GM23248 (cell line): ENCODE results near the gene SSUH2. TPM values are rescaled to one million over a fixed set of nuclear protein-coding genes. Genes with fewer than 3 reads are reported as not detected.

Experiments
- DNase-seq: peaks from one replicate; pipeline ENCODE4 v3.0.0-alpha.2; 2015
- H2AFZ ChIP-seq: fragments of 200-600 bp; sonication (generic); 2 replicates; pipeline ENCODE4 v1.6.1; 2016; ENCODE audit warnings: antibody characterized with exemption
- H3F3A ChIP-seq: fragments of 200-600 bp; sonication (generic); 2 replicates; pipeline ENCODE4 v1.6.1; 2016; ENCODE audit warnings: mild to moderate bottlenecking, antibody characterized with exemption, mixed run types; ENCODE audit not compliant: insufficient read depth
- H3K27ac ChIP-seq: fragments of 200-600 bp; sonication (generic); 2 replicates; pipeline ENCODE4 v1.5.1; 2016; ENCODE audit warnings: mild to moderate bottlenecking
- H3K27me3 ChIP-seq: fragments of 200-600 bp; sonication (generic); replicated peaks from 2 replicates; pipeline ENCODE4 v1.6.1; 2016; ENCODE audit warnings: mild to moderate bottlenecking; ENCODE audit not compliant: insufficient read depth
- H3K36me3 ChIP-seq: fragments of 200-600 bp; sonication (generic); 2 replicates; pipeline ENCODE4 v1.6.1; 2016; ENCODE audit warnings: low read depth, mild to moderate bottlenecking
- H3K4me1 ChIP-seq: fragments of 200-600 bp; sonication (generic); 2 replicates; pipeline ENCODE4 v1.6.1; 2016; ENCODE audit warnings: mild to moderate bottlenecking; ENCODE audit not compliant: insufficient read depth
- H3K4me2 ChIP-seq: fragments of 200-600 bp; sonication (generic); one replicate; pipeline ENCODE4 v1.6.1; 2016; ENCODE audit warnings: mild to moderate bottlenecking; ENCODE audit not compliant: unreplicated experiment
- H3K4me3 ChIP-seq: fragments of 200-600 bp; sonication (generic); 2 replicates; pipeline ENCODE4 v1.5.1; 2016; ENCODE audit warnings: mild to moderate bottlenecking
- H3K79me2 ChIP-seq: fragments of 200-600 bp; sonication (generic); 2 replicates; pipeline ENCODE4 v1.6.1; 2016; ENCODE audit warnings: mild to moderate bottlenecking; ENCODE audit not compliant: insufficient read depth
- H3K9ac ChIP-seq: fragments of 200-600 bp; sonication (generic); 2 replicates; pipeline ENCODE4 v1.6.1; 2016; ENCODE audit warnings: mild to moderate bottlenecking
- H3K9me2 ChIP-seq: fragments of 200-600 bp; sonication (generic); 2 replicates; pipeline ENCODE4 v1.6.1; 2016; ENCODE audit warnings: mixed run types, mild to moderate bottlenecking, moderate library complexity; ENCODE audit not compliant: insufficient read depth
- H3K9me3 ChIP-seq: fragments of 200-600 bp; sonication (generic); one replicate; pipeline ENCODE4 v1.6.1; 2017; ENCODE audit warnings: low read depth
- H4K20me1 ChIP-seq: fragments of 200-600 bp; sonication (generic); 2 replicates; pipeline ENCODE4 v1.6.0; 2016; ENCODE audit not compliant: insufficient read depth
- EZH2 ChIP-seq: fragments of 200-600 bp; sonication (generic); IDR thresholded peaks from 2 replicates; pipeline ENCODE4 v1.6.1; 2018; ENCODE audit warnings: antibody characterized with exemption, mild to moderate bottlenecking; ENCODE audit not compliant: insufficient read depth, poor library complexity, severe bottlenecking
- EZH2phosphoT487 ChIP-seq: fragments of 200-600 bp; sonication (generic); IDR thresholded peaks from 2 replicates; pipeline ENCODE4 v1.6.1; 2018; ENCODE audit warnings: antibody characterized with exemption, moderate library complexity, mild to moderate bottlenecking, low read depth; ENCODE audit not compliant: insufficient read depth
- WGBS, 2 experiments: methylation state at CpG; one replicate each; pipeline ENCODE4 v1.1.6; 2015 to 2017; ENCODE audit warnings: low lambda C conversion rate in 2 of 2, low coverage in 1 of 2; ENCODE audit errors: missing lambda C conversion rate in 2 of 2; 5-methylcytosine and 5-hydroxymethylcytosine counted together
- in situ Hi-C: fragments of 300-500 bp; cut with MboI; formaldehyde crosslinking; loops from 2 replicates; pipeline ENCODE4 v1.15.0; 2020
- polyA plus RNA-seq: library from polyadenylated mRNA; unstranded; fragments of >200 nt; fragmentation: Nextera tagmentation; extraction: Ambion mirVana; gene quantifications from 2 replicates; pipeline ENCODE4 v1.2.1, GENCODE V29; 2016
- total RNA-seq: library from RNA; depleted of rRNA; stranded (reverse); fragments of >200 nt; shearing (Covaris generic); gene quantifications from 2 replicates; pipeline ENCODE4 v1.2.3, GENCODE V29; 2014

Gene SSUH2
- total and polyA plus RNA-seq, 2 experiments from 2014 or later, result 0.18 to 0.76 TPM

- no peak overlapping the region for H3K4me3 ChIP-seq
- H3K9me2 ChIP-seq, result no peaks in the 10 kb centered on the region
- no peak overlapping the region for H3K27ac ChIP-seq
- DNase-seq, result no peak
- H3K4me1 ChIP-seq, result peaks cover 17% of the 10 kb centered on the region
- H3K9me3 ChIP-seq, result no peaks in the 10 kb centered on the region
- no peaks in the 10 kb centered on the region for H4K20me1 ChIP-seq
- no peak overlapping the region for H2AFZ ChIP-seq
- no peak overlapping the region for H3K9ac ChIP-seq
- H3F3A ChIP-seq, result no peaks in the 10 kb centered on the region
- no peaks in the 10 kb centered on the region for H3K36me3 ChIP-seq
- TF ChIP-seq EZH2 (no peak), EZH2phosphoT487 (no peak)
- no peaks in the 10 kb centered on the region for H3K79me2 ChIP-seq
- in situ Hi-C loops, result loop anchor here (5.0 kb wide), 1 partner anchor 166 kb away; no protein-coding TSS in a partner anchor
- no peaks in the 10 kb centered on the region for H3K27me3 ChIP-seq
- 83 to 85% methylated on average over 16 of the region's 16 CpGs for WGBS, 2 experiments
- no peak overlapping the region for H3K4me2 ChIP-seq
These were observed 36.4 kb downstream of the SSUH2 start for GRCh38 chr3:8608041-8608790.

GRCh38 chr3:8607234-8608040 is 37.2 kb downstream of the SSUH2 start:
- WGBS, 2 experiments, result 24 to 28% methylated on average over 7 of the region's 7 CpGs
- DNase-seq, result peak; percentile 82
- no peaks in the 10 kb centered on the region for H3K27me3 ChIP-seq
- in situ Hi-C loops, result loop anchor here (5.0 kb wide), 1 partner anchor 165 kb away; no protein-coding TSS in a partner anchor
- H3F3A ChIP-seq, result no peaks in the 10 kb centered on the region
- H3K9me2 ChIP-seq, result no peaks in the 10 kb centered on the region
- no peaks in the 10 kb centered on the region for H3K36me3 ChIP-seq
- H3K9me3 ChIP-seq, result no peaks in the 10 kb centered on the region
- peak overlapping the region; percentile 19 for H3K4me2 ChIP-seq
- H3K9ac ChIP-seq, result no peak overlapping the region
- no peaks in the 10 kb centered on the region for H3K79me2 ChIP-seq
- peaks cover 17% of the 10 kb centered on the region for H3K4me1 ChIP-seq
- no peak overlapping the region for H3K27ac ChIP-seq
- no peak overlapping the region for H2AFZ ChIP-seq
- H3K4me3 ChIP-seq, result no peak overlapping the region
- TF ChIP-seq EZH2 (no peak), EZH2phosphoT487 (no peak)
- H4K20me1 ChIP-seq, result no peaks in the 10 kb centered on the region

- peak overlapping the region; percentile 11; the same call in 1 of the 2 replicates for H3K9ac ChIP-seq
- in situ Hi-C loops, result loop anchor here (5.0 kb wide), 1 partner anchor 164 kb away; no protein-coding TSS in a partner anchor
- H3K36me3 ChIP-seq, result no peaks in the 10 kb centered on the region
- H4K20me1 ChIP-seq, result no peaks in the 10 kb centered on the region
- peaks cover 17% of the 10 kb centered on the region for H3K4me1 ChIP-seq
- H3F3A ChIP-seq, result no peaks in the 10 kb centered on the region
- 22 to 28% methylated on average over 7 of the region's 7 CpGs for WGBS, 2 experiments
- no peaks in the 10 kb centered on the region for H3K27me3 ChIP-seq
- no peaks in the 10 kb centered on the region for H3K79me2 ChIP-seq
- no peak overlapping the region for H3K4me3 ChIP-seq
- H3K4me2 ChIP-seq, result peak overlapping the region; percentile 19
- H3K27ac ChIP-seq, result no peak overlapping the region
- peak overlapping the region; percentile 7; the same call in 1 of the 2 replicates for H2AFZ ChIP-seq
- DNase-seq, result peak; percentile 47
- TF ChIP-seq EZH2 (no peak), EZH2phosphoT487 (no peak)
- no peaks in the 10 kb centered on the region for H3K9me2 ChIP-seq
- H3K9me3 ChIP-seq, result no peaks in the 10 kb centered on the region
These were observed 37.8 kb downstream of the SSUH2 start for GRCh38 chr3:8606701-8607231.

- Histone ChIP-seq H3K79me2 (no peaks in the 10 kb centered on the region), H3K4me3 (no peak overlapping the region), H3K27ac (no peak overlapping the region), H3K27me3 (no peaks in the 10 kb centered on the region), H3F3A (no peaks in the 10 kb centered on the region), H3K9me3 (no peaks in the 10 kb centered on the region), H3K9me2 (0 out of 2 replicates have a peak, but pooled peaks cover 3% of the 10 kb centered on the region), H3K9ac (no peak overlapping the region), H2AFZ (no peak overlapping the region), H3K4me1 (peaks cover 17% of the 10 kb centered on the region), H3K4me2 (no peak overlapping the region), H3K36me3 (no peaks in the 10 kb centered on the region), H4K20me1 (no peaks in the 10 kb centered on the region)
- 93 to 95% methylated on average over 3 of the region's 3 CpGs for WGBS, 2 experiments
- no peak for DNase-seq
- TF ChIP-seq EZH2phosphoT487 (no peak), EZH2 (no peak)
- in situ Hi-C loops, result loop anchor here (5.0 kb wide), 1 partner anchor 163 kb away; no protein-coding TSS in a partner anchor
These were observed 39.6 kb downstream of the SSUH2 start for GRCh38 chr3:8604988-8605387.
